Caco-2 (cell line): Measurements from ENCODE around the gene PDE9A. TPM values are rescaled to one million over a fixed set of nuclear protein-coding genes. Genes with fewer than 3 reads are reported as not detected.

Experiments
- BruUV-seq: library from RNA; stranded (reverse); fragments of 400-500 nt; replicated peaks from 2 replicates; lab custom pipeline; 2021; lab: Mats Ljungman, UMichigan
- CTCF ChIA-PET: fragments of 300-600 bp; sonication (Branson Sonifier 250); formaldehyde crosslinking; loops from one replicate; lab custom pipeline; 2022; ENCODE audit warnings: antibody characterized with exemption; lab: Charles Lee
- POLR2A ChIA-PET: fragments of 300-600 bp; sonication (Branson Sonifier 250); formaldehyde crosslinking; loops from one replicate; lab custom pipeline; 2022; ENCODE audit warnings: antibody characterized with exemption; lab: Charles Lee
- DNase-seq, 2 experiments: peaks; one replicate each; pipeline versions ENCODE4 v3.0.0 to v3.0.0-alpha.2; 2020 to 2022
- H3K27me3 ChIP-seq: replicated peaks from 2 replicates; pipeline ENCODE4 v1.6.0; 2011; ENCODE audit warnings: low read length; ENCODE audit not compliant: control insufficient read depth, insufficient read depth
- H3K36me3 ChIP-seq: 2 replicates; pipeline ENCODE4 v1.5.1; 2011; ENCODE audit warnings: low read length; ENCODE audit not compliant: control insufficient read depth, insufficient read depth
- H3K4me1 ChIP-seq: fragments of 250-450 bp; sonication (Bioruptor Pico); 2 replicates; pipeline ENCODE4 v1.5.1; 2020; ENCODE audit warnings: mild to moderate bottlenecking
- H3K4me3 ChIP-seq: 2 replicates; pipeline ENCODE4 v1.5.1; 2011; ENCODE audit warnings: low read depth, mild to moderate bottlenecking, control low read depth, low read length
- H3K9me3 ChIP-seq: fragments of 250-450 bp; sonication (Bioruptor Pico); 2 replicates; pipeline ENCODE4 v1.5.1; 2020; ENCODE audit warnings: mild to moderate bottlenecking, moderate library complexity
- H3K27ac Mint-ChIP-seq: one replicate; pipeline ENCODE4 v1.8.0; 2022; ENCODE audit warnings: mixed read lengths; ENCODE audit not compliant: unreplicated experiment
- H3K27me3 Mint-ChIP-seq: one replicate; pipeline ENCODE4 v1.8.0; 2022; ENCODE audit warnings: mixed read lengths; ENCODE audit not compliant: insufficient read depth, unreplicated experiment
- H3K36me3 Mint-ChIP-seq: one replicate; pipeline ENCODE4 v1.8.0; 2022; ENCODE audit warnings: mild to moderate bottlenecking, mixed read lengths; ENCODE audit not compliant: insufficient read depth, unreplicated experiment
- H3K4me1 Mint-ChIP-seq: one replicate; pipeline ENCODE4 v1.8.0; 2022; ENCODE audit warnings: low read depth, mixed read lengths; ENCODE audit not compliant: unreplicated experiment
- H3K4me3 Mint-ChIP-seq: one replicate; pipeline ENCODE4 v1.8.0; 2022; ENCODE audit warnings: mild to moderate bottlenecking, moderate library complexity, mixed read lengths; ENCODE audit not compliant: unreplicated experiment
- H3K9me3 Mint-ChIP-seq: one replicate; pipeline ENCODE4 v1.8.0; 2022; ENCODE audit warnings: mixed read lengths; ENCODE audit not compliant: unreplicated experiment
- CTCF ChIP-seq, 2 experiments: fragments of 200-600 bp in 1 of 2; IDR thresholded peaks; 1 replicate in 1 of 2; 2 replicates in 1 of 2; pipeline versions ENCODE4 v1.5.1 to v1.8.0; 2011 to 2022; ENCODE audit warnings: antibody characterized with exemption in 1 of 2, control low read depth in 1 of 2, inconsistent platforms in 1 of 2, low read depth in 1 of 2, low read length in 1 of 2, mild to moderate bottlenecking in 1 of 2, moderate library complexity in 1 of 2; ENCODE audit not compliant: insufficient read depth in 1 of 2, severe bottlenecking in 1 of 2, unreplicated experiment in 1 of 2
- intact Hi-C: fragments of 100-400 bp; cut with micrococcal nuclease; formaldehyde crosslinking; loops from one replicate; pipeline ENCODE4 v1.10.0; 2022; ENCODE audit not compliant: unreplicated experiment
- total RNA-seq: library from RNA; stranded (reverse); gene quantifications from 2 replicates; pipeline ENCODE4 v1.2.3, GENCODE V29; 2022

The PDE9A gene
- total RNA-seq, 1 experiment from 2014 or later, result 9.7 TPM

GRCh38 chr21:42767561-42767835 lies 114.1 kb downstream of the PDE9A start:
- POLR2A ChIA-PET, result no interaction called here
- intact Hi-C loops, result no loop called here
- Mint-ChIP-seq H3K36me3 (peaks cover 4% of the 10 kb centered on the region), H3K9me3 (no peaks in the 10 kb centered on the region), H3K4me1 (peaks cover 10% of the 10 kb centered on the region), H3K27me3 (no peaks in the 10 kb centered on the region), H3K4me3 (no peak overlapping the region), H3K27ac (no peak overlapping the region)
- Histone ChIP-seq H3K4me1 (0 out of 2 replicates have a peak, but pooled peaks cover 6% of the 10 kb centered on the region), H3K4me3 (no peak overlapping the region), H3K27me3 (no peaks in the 10 kb centered on the region), H3K36me3 (0 out of 2 replicates have a peak, but pooled peaks cover 4% of the 10 kb centered on the region), H3K9me3 (no peaks in the 10 kb centered on the region)
- CTCF ChIA-PET, result no interaction called here
- no peak for DNase-seq
- TF ChIP-seq CTCF (IDR thresholded peaks at IDR 0.05; ENCODE audit: insufficient read depth in 1 of 2, low read depth in 1 of 2, low read length in 1 of 2, severe bottlenecking in 1 of 2, unreplicated experiment in 1 of 2), result no peak
- BruUV-seq, result no TSS peak

- intact Hi-C loops, result no loop called here
- BruUV-seq, result no TSS peak
- 0 out of 2 replicates have a peak, but pooled peaks cover 2% of the 10 kb centered on the region for H3K4me1 ChIP-seq
- 0 out of 2 replicates have a peak, but pooled peaks cover 4% of the 10 kb centered on the region for H3K36me3 ChIP-seq
- ChIA-PET POLR2A (no interaction called here), CTCF (no interaction called here)
- H3K4me1 Mint-ChIP-seq, result peaks cover 4% of the 10 kb centered on the region
- peaks cover 4% of the 10 kb centered on the region for H3K36me3 Mint-ChIP-seq
- H3K27me3 Mint-ChIP-seq, result no peaks in the 10 kb centered on the region
- no peaks in the 10 kb centered on the region for H3K9me3 ChIP-seq
- no peak overlapping the region for H3K4me3 Mint-ChIP-seq
- no peak overlapping the region for H3K4me3 ChIP-seq
- H3K27ac Mint-ChIP-seq, result no peak overlapping the region
- no peaks in the 10 kb centered on the region for H3K27me3 ChIP-seq
- no peaks in the 10 kb centered on the region for H3K9me3 Mint-ChIP-seq
- no peak for DNase-seq
- TF ChIP-seq CTCF (IDR thresholded peaks at IDR 0.05; ENCODE audit: insufficient read depth in 1 of 2, low read depth in 1 of 2, low read length in 1 of 2, severe bottlenecking in 1 of 2, unreplicated experiment in 1 of 2), result no peak
Measured at GRCh38 chr21:42768324-42769121, 115.1 kb downstream of the PDE9A start.

GRCh38 chr21:42769183-42769819 lies 115.9 kb downstream of the PDE9A start:
- intact Hi-C loops, result no loop called here
- Histone ChIP-seq H3K9me3 (no peaks in the 10 kb centered on the region), H3K36me3 (0 out of 2 replicates have a peak, but pooled peaks cover 4% of the 10 kb centered on the region), H3K4me3 (no peak overlapping the region), H3K4me1 (no peaks in the 10 kb centered on the region), H3K27me3 (no peaks in the 10 kb centered on the region)
- BruUV-seq, result no TSS peak
- TF ChIP-seq CTCF (IDR thresholded peaks at IDR 0.05; ENCODE audit: insufficient read depth in 1 of 2, low read depth in 1 of 2, low read length in 1 of 2, severe bottlenecking in 1 of 2, unreplicated experiment in 1 of 2), result no peak
- Mint-ChIP-seq H3K27me3 (no peaks in the 10 kb centered on the region), H3K4me1 (no peaks in the 10 kb centered on the region), H3K36me3 (peaks cover 4% of the 10 kb centered on the region), H3K9me3 (no peaks in the 10 kb centered on the region), H3K27ac (no peak overlapping the region), H3K4me3 (no peak overlapping the region)
- DNase-seq, result no peak
- CTCF ChIA-PET, result no interaction called here
- POLR2A ChIA-PET, result no interaction called here
